Measurements from ENCODE around the gene FAM229A. TPM values are rescaled to one million over a fixed set of nuclear protein-coding genes. Genes with fewer than 3 reads are reported as not detected.

Gene FAM229A
- total RNA-seq, 1 donor = 2.5 TPM

GRCh38 chr1:32332290-32333079 lies 29.8 kb downstream of the FAM229A start:
- TF ChIP-seq CTCF (IDR thresholded peaks at IDR 0.05; ENCODE audit: extremely low read depth, low read depth, low read length) = no peak
- Histone ChIP-seq H3K36me3 (ENCODE audit: insufficient read depth, low read length) (peaks cover 36% of the 10 kb centered on the region), H3K27me3 (ENCODE audit: insufficient read depth, low read length) (no peaks in the 10 kb centered on the region), H3K4me2 (ENCODE audit: insufficient read depth, low read length) (no peak overlapping the region), H3K4me3 (ENCODE audit: insufficient read depth, low read length) (no peak overlapping the region), H3K4me1 (ENCODE audit: insufficient read depth, low read length) (peaks cover 12% of the 10 kb centered on the region), H3K79me2 (ENCODE audit: insufficient read depth, low read length) (no peaks in the 10 kb centered on the region), H4K20me1 (ENCODE audit: insufficient read depth, low read length) (peaks cover 16% of the 10 kb centered on the region), H3K9me3 (ENCODE audit: low read depth, low read length) (no peaks in the 10 kb centered on the region), H3K27ac (ENCODE audit: low read depth, low read length) (no peak overlapping the region), H2AFZ (ENCODE audit: low read length) (no peak overlapping the region)
- peak; percentile 48 for DNase-seq (ENCODE audit: insufficient read length, low spot score, missing footprints)

- peaks cover 16% of the 10 kb centered on the region for H4K20me1 ChIP-seq (ENCODE audit: insufficient read depth, low read length)
Measured at GRCh38 chr1:32331549-32331948, 30.7 kb downstream of the FAM229A start.

GRCh38 chr1:32330558-32331151 lies 31.6 kb downstream of the FAM229A start:
- H3K4me2 ChIP-seq (ENCODE audit: insufficient read depth, low read length) = no peak overlapping the region
- H3K27ac ChIP-seq (ENCODE audit: low read depth, low read length) = no peak overlapping the region
- H3K27me3 ChIP-seq (ENCODE audit: insufficient read depth, low read length) = no peaks in the 10 kb centered on the region
- peaks cover 44% of the 10 kb centered on the region for H3K36me3 ChIP-seq (ENCODE audit: insufficient read depth, low read length)
- no peak overlapping the region for H2AFZ ChIP-seq (ENCODE audit: low read length)
- H3K4me1 ChIP-seq (ENCODE audit: insufficient read depth, low read length) = peaks cover 6% of the 10 kb centered on the region
- DNase-seq (ENCODE audit: insufficient read length, low spot score, missing footprints) = peak; percentile 17
- H3K4me3 ChIP-seq (ENCODE audit: insufficient read depth, low read length) = no peak overlapping the region
- peaks cover 16% of the 10 kb centered on the region for H4K20me1 ChIP-seq (ENCODE audit: insufficient read depth, low read length)
- H3K79me2 ChIP-seq (ENCODE audit: insufficient read depth, low read length) = no peaks in the 10 kb centered on the region
- no peaks in the 10 kb centered on the region for H3K9me3 ChIP-seq (ENCODE audit: low read depth, low read length)
- TF ChIP-seq CTCF (IDR thresholded peaks at IDR 0.05; ENCODE audit: extremely low read depth, low read depth, low read length) = no peak

More at GRCh38 chr1:32331549-32331948, 30.7 kb downstream of the FAM229A start:
- Histone ChIP-seq H3K4me3 (ENCODE audit: insufficient read depth, low read length) (no peak overlapping the region), H3K9me3 (ENCODE audit: low read depth, low read length) (no peaks in the 10 kb centered on the region), H3K27ac (ENCODE audit: low read depth, low read length) (no peak overlapping the region), H3K36me3 (ENCODE audit: insufficient read depth, low read length) (peaks cover 44% of the 10 kb centered on the region), H3K79me2 (ENCODE audit: insufficient read depth, low read length) (no peaks in the 10 kb centered on the region), H3K4me1 (ENCODE audit: insufficient read depth, low read length) (peaks cover 8% of the 10 kb centered on the region), H2AFZ (ENCODE audit: low read length) (no peak overlapping the region), H3K27me3 (ENCODE audit: insufficient read depth, low read length) (no peaks in the 10 kb centered on the region), H3K4me2 (ENCODE audit: insufficient read depth, low read length) (no peak overlapping the region)
- no peak for TF ChIP-seq CTCF (IDR thresholded peaks at IDR 0.05; ENCODE audit: extremely low read depth, low read depth, low read length)
- DNase-seq (ENCODE audit: insufficient read length, low spot score, missing footprints) = peak; percentile 71

- Histone ChIP-seq H3K4me1 (ENCODE audit: insufficient read depth, low read length) (peaks cover 5% of the 10 kb centered on the region), H4K20me1 (ENCODE audit: insufficient read depth, low read length) (peaks cover 16% of the 10 kb centered on the region), H3K9me3 (ENCODE audit: low read depth, low read length) (no peaks in the 10 kb centered on the region), H3K4me3 (ENCODE audit: insufficient read depth, low read length) (no peak overlapping the region), H3K27me3 (ENCODE audit: insufficient read depth, low read length) (no peaks in the 10 kb centered on the region), H3K36me3 (ENCODE audit: insufficient read depth, low read length) (peaks cover 44% of the 10 kb centered on the region), H2AFZ (ENCODE audit: low read length) (no peak overlapping the region), H3K4me2 (ENCODE audit: insufficient read depth, low read length) (no peak overlapping the region), H3K27ac (ENCODE audit: low read depth, low read length) (no peak overlapping the region), H3K79me2 (ENCODE audit: insufficient read depth, low read length) (no peaks in the 10 kb centered on the region)
- TF ChIP-seq CTCF (IDR thresholded peaks at IDR 0.05; ENCODE audit: extremely low read depth, low read depth, low read length) = no peak
- DNase-seq (ENCODE audit: insufficient read length, low spot score, missing footprints) = no peak
Measured at GRCh38 chr1:32329931-32330466, 32.3 kb downstream of the FAM229A start.

All from osteoblast (primary cell).